Calu3 (cell line): ENCODE results near the gene P2RX2. TPM values are rescaled to one million over a fixed set of nuclear protein-coding genes. Genes with fewer than 3 reads are reported as not detected.

Experiments
- Bru-seq: library from RNA; stranded (reverse); fragments of 400-500 nt; gene quantifications from one replicate; lab custom pipeline; 2021; lab: Mats Ljungman, UMichigan
- BruChase-seq, 2 experiments: library from RNA; stranded (reverse); fragments of 400-500 nt; gene quantifications; one replicate each; lab custom pipeline; 2021; lab: Mats Ljungman, UMichigan
- BruUV-seq: library from RNA; stranded (reverse); fragments of 400-500 nt; replicated peaks from 2 replicates; lab custom pipeline; 2021; lab: Mats Ljungman, UMichigan
- CTCF ChIA-PET: fragments of 300-600 bp; sonication (Branson Sonifier 250); formaldehyde crosslinking; loops from one replicate; lab custom pipeline; 2022; ENCODE audit warnings: antibody characterized with exemption; lab: Charles Lee
- DNase-seq: peaks from one replicate; pipeline ENCODE4 v3.0.0; 2022
- H3K27ac Mint-ChIP-seq: one replicate; pipeline ENCODE4 v1.8.0; 2022; ENCODE audit warnings: mixed read lengths; ENCODE audit not compliant: unreplicated experiment
- H3K27me3 Mint-ChIP-seq: one replicate; pipeline ENCODE4 v1.8.0; 2022; ENCODE audit warnings: mixed read lengths; ENCODE audit not compliant: unreplicated experiment
- H3K36me3 Mint-ChIP-seq: one replicate; pipeline ENCODE4 v1.8.0; 2022; ENCODE audit warnings: mild to moderate bottlenecking, moderate library complexity, mixed read lengths; ENCODE audit not compliant: insufficient read depth, unreplicated experiment
- H3K4me1 Mint-ChIP-seq: one replicate; pipeline ENCODE4 v1.8.0; 2022; ENCODE audit warnings: mild to moderate bottlenecking, low read depth, mixed read lengths; ENCODE audit not compliant: unreplicated experiment
- H3K4me3 Mint-ChIP-seq: one replicate; pipeline ENCODE4 v1.8.0; 2022; ENCODE audit warnings: mild to moderate bottlenecking, low read depth, moderate library complexity, mixed read lengths; ENCODE audit not compliant: unreplicated experiment
- H3K9me3 Mint-ChIP-seq: one replicate; pipeline ENCODE4 v1.8.0; 2022; ENCODE audit warnings: low read depth, mixed read lengths; ENCODE audit not compliant: unreplicated experiment
- CTCF ChIP-seq: fragments of 200-600 bp; IDR thresholded peaks from one replicate; pipeline ENCODE4 v1.8.0; 2022; ENCODE audit warnings: antibody characterized with exemption; ENCODE audit not compliant: unreplicated experiment
- intact Hi-C: fragments of 100-400 bp; cut with micrococcal nuclease; formaldehyde crosslinking; loops from one replicate; pipeline ENCODE4 v1.10.0; 2022; ENCODE audit not compliant: unreplicated experiment
- long read RNA-seq: library from polyadenylated mRNA; stranded (forward); transcript quantifications from one replicate; pipeline ENCODE4 v2.0.0, GENCODE V29; 2022
- total RNA-seq: library from RNA; stranded (reverse); gene quantifications from 2 replicates; pipeline ENCODE4 v1.2.3, GENCODE V29; 2022

The P2RX2 gene
- total RNA-seq (not detected in 2 replicates), Bru-seq, nascent RNA (not detected), BruChase-seq, experiment 1, labeled RNA remaining after a 6-hour chase (not detected), BruChase-seq, experiment 2, labeled RNA remaining after a 2-hour chase (not detected)
- long read RNA-seq = 0 reads

- no peak within 1 kb of the TSS for H3K4me3 Mint-ChIP-seq
- intact Hi-C loops = loop anchor here (5.0 kb wide), 1 partner anchor 466 kb away; no protein-coding TSS in a partner anchor
- peak within 1 kb of the TSS; percentile 73 for H3K27ac Mint-ChIP-seq
- BruUV-seq = no TSS peak
- H3K9me3 Mint-ChIP-seq = peaks cover 3% of the 10 kb centered on the region
- TF ChIP-seq CTCF = no peak
- peaks cover 17% of the 10 kb centered on the region for H3K4me1 Mint-ChIP-seq
- peaks cover 43% of the 10 kb centered on the region for H3K36me3 Mint-ChIP-seq
- peaks cover 42% of the 10 kb centered on the region for H3K27me3 Mint-ChIP-seq
- CTCF ChIA-PET = no interaction called here
- no peak for DNase-seq
Measured at GRCh38 chr12:132618683-132619043, at the start of gene P2RX2. Gene P2RX2 (plus strand): TSS chr12:132618776. CDS start chr12:132618817, 41 bp downstream.

- H3K4me3 Mint-ChIP-seq = no peak overlapping the region
- BruUV-seq = no TSS peak
- DNase-seq = no peak
- no peaks in the 10 kb centered on the region for H3K27me3 Mint-ChIP-seq
- intact Hi-C loops = no loop called here
- no peaks in the 10 kb centered on the region for H3K4me1 Mint-ChIP-seq
- no peaks in the 10 kb centered on the region for H3K9me3 Mint-ChIP-seq
- H3K36me3 Mint-ChIP-seq = peaks cover 42% of the 10 kb centered on the region
- TF ChIP-seq CTCF = no peak
- CTCF ChIA-PET = interaction anchor here (0.7 to 0.9 kb wide), 2 partner anchors 8 to 12 kb away, joined by 3 to 4 read pairs; no protein-coding TSS in a partner anchor
- no peak overlapping the region for H3K27ac Mint-ChIP-seq
Measured at GRCh38 chr12:132568826-132569480, 49.6 kb upstream of the P2RX2 start.

GRCh38 chr12:132569856-132570480 lies 48.6 kb upstream of the P2RX2 start:
- no peak overlapping the region for H3K27ac Mint-ChIP-seq
- TF ChIP-seq CTCF = no peak
- peaks cover 50% of the 10 kb centered on the region for H3K36me3 Mint-ChIP-seq
- CTCF ChIA-PET = no interaction called here
- no peaks in the 10 kb centered on the region for H3K4me1 Mint-ChIP-seq
- H3K4me3 Mint-ChIP-seq = no peak overlapping the region
- no peaks in the 10 kb centered on the region for H3K27me3 Mint-ChIP-seq
- no peaks in the 10 kb centered on the region for H3K9me3 Mint-ChIP-seq
- DNase-seq = no peak
- BruUV-seq = TSS peak; percentile 13
- intact Hi-C loops = no loop called here

GRCh38 chr12:132570635-132571034 lies 47.9 kb upstream of the P2RX2 start:
- CTCF ChIA-PET = no interaction called here
- no TSS peak for BruUV-seq
- intact Hi-C loops = no loop called here
- DNase-seq = no peak
- Mint-ChIP-seq H3K4me3 (no peak overlapping the region), H3K4me1 (no peaks in the 10 kb centered on the region), H3K9me3 (no peaks in the 10 kb centered on the region), H3K27me3 (no peaks in the 10 kb centered on the region), H3K36me3 (peaks cover 57% of the 10 kb centered on the region), H3K27ac (no peak overlapping the region)
- TF ChIP-seq CTCF = no peak
